SK-N-SH (cell line): ENCODE results near the gene PRKACB. TPM values are rescaled to one million over a fixed set of nuclear protein-coding genes. Genes with fewer than 3 reads are reported as not detected.

Source experiments
- CTCF ChIA-PET: fragments of 300-600, 350-600 bp; formaldehyde crosslinking; extraction: SDS; loops from one replicate; lab custom pipeline; 2021; lab: Yijun Ruan, JAX
- POLR2A ChIA-PET: fragments of 350-600 bp; sonication (Branson Sonifier 250); formaldehyde crosslinking; extraction: SDS; loops from one replicate; lab custom pipeline; 2020; ENCODE audit warnings: antibody characterized with exemption, inconsistent platforms; lab: Yijun Ruan, JAX
- DNase-seq: peaks from one replicate; pipeline ENCODE4 v3.0.0; 2012
- H2AFZ ChIP-seq: fragments of 200-600 bp; sonication (generic); 2 replicates; pipeline ENCODE4 v1.8.1; 2016; ENCODE audit warnings: antibody characterized with exemption, mild to moderate bottlenecking, low read depth
- H3F3A ChIP-seq: fragments of 200-600 bp; sonication (generic); replicated peaks from 2 replicates; pipeline ENCODE3; 2016; ENCODE audit warnings: antibody characterized with exemption, mild to moderate bottlenecking; ENCODE audit not compliant: insufficient read depth
- H3K27ac ChIP-seq, 2 experiments: fragments of 200-500 bp in 1 of 2; fragments of 200-600 bp in 1 of 2; sonication (Bioruptor generic) in 1 of 2; sonication (generic), shearing (Covaris generic) in 1 of 2; 2 replicates each; pipeline versions ENCODE4 v1.5.1 to v1.6.1; 2014 to 2016; ENCODE audit warnings: low read depth in 2 of 2, inconsistent platforms in 1 of 2, low read length in 1 of 2, mild to moderate bottlenecking in 1 of 2, mixed read lengths in 1 of 2
- H3K27me3 ChIP-seq: fragments of 200-600 bp; sonication (generic), shearing (Covaris generic); 2 replicates; pipeline ENCODE4 v1.6.1; 2016; ENCODE audit warnings: mixed run types; ENCODE audit not compliant: insufficient read depth
- H3K36me3 ChIP-seq, 2 experiments: fragments of 200-500 bp in 1 of 2; fragments of 200-600 bp in 1 of 2; sonication (Bioruptor generic) in 1 of 2; sonication (generic) in 1 of 2; replicated peaks in 1 of 2; 2 replicates each; pipeline versions ENCODE3 to v1.5.1; 2014 to 2016; ENCODE audit warnings: low read length in 1 of 2, mild to moderate bottlenecking in 1 of 2; ENCODE audit not compliant: insufficient read depth in 2 of 2, control insufficient read depth in 1 of 2
- H3K4me1 ChIP-seq, 2 experiments: fragments of 200-500 bp in 1 of 2; fragments of 200-600 bp in 1 of 2; sonication (Bioruptor generic) in 1 of 2; sonication (generic), shearing (Covaris generic) in 1 of 2; 2 replicates each; pipeline versions ENCODE4 v1.5.1 to v1.6.1; 2014 to 2016; ENCODE audit warnings: low read depth in 1 of 2, low read length in 1 of 2, mixed run types in 1 of 2; ENCODE audit not compliant: insufficient read depth in 2 of 2, control insufficient read depth in 1 of 2
- H3K4me2 ChIP-seq: fragments of 200-600 bp; sonication (generic), shearing (Covaris generic); 2 replicates; pipeline ENCODE4 v1.6.1; 2017; ENCODE audit warnings: mixed run types
- H3K4me3 ChIP-seq, 2 experiments: fragments of 200-500 bp in 1 of 2; fragments of 200-600 bp in 1 of 2; sonication (Bioruptor generic) in 1 of 2; sonication (generic), shearing (Covaris generic) in 1 of 2; 2 replicates each; pipeline versions ENCODE4 v1.5.1 to v1.8.1; 2014 to 2016; ENCODE audit warnings: low read depth in 2 of 2, inconsistent platforms in 1 of 2, low read length in 1 of 2, mild to moderate bottlenecking in 1 of 2, mixed read lengths in 1 of 2, moderate library complexity in 1 of 2
- H3K79me2 ChIP-seq: fragments of 200-600 bp; sonication (generic); 2 replicates; pipeline ENCODE4 v1.8.1; 2017; ENCODE audit warnings: mild to moderate bottlenecking; ENCODE audit not compliant: insufficient read depth
- H3K9ac ChIP-seq: fragments of 200-600 bp; sonication (generic); 2 replicates; pipeline ENCODE4 v1.6.1; 2017; ENCODE audit warnings: mixed run types
- H3K9me2 ChIP-seq: fragments of 200-600 bp; sonication (generic); 2 replicates; pipeline ENCODE4 v1.6.1; 2017; ENCODE audit warnings: mixed run types
- H3K9me3 ChIP-seq: fragments of 200-600 bp; sonication (generic); 2 replicates; pipeline ENCODE4 v1.6.1; 2017; ENCODE audit warnings: mixed run types, mild to moderate bottlenecking, moderate library complexity
- H4K20me1 ChIP-seq: fragments of 200-600 bp; sonication (generic); 2 replicates; pipeline ENCODE4 v1.6.1; 2017; ENCODE audit warnings: mild to moderate bottlenecking, mixed run types; ENCODE audit not compliant: insufficient read depth
- ELF1 ChIP-seq: IDR thresholded peaks from 2 replicates; pipeline ENCODE4 v1.4.0; 2012
- EP300 ChIP-seq, 2 experiments: IDR thresholded peaks; 2 replicates each; pipeline versions ENCODE4 v1.4.0 to v1.6.1; 2012; ENCODE audit warnings: borderline replicate concordance in 1 of 2, low read depth in 1 of 2, low read length in 1 of 2
- FOXJ3 ChIP-seq: sonication (generic); formaldehyde crosslinking; IDR thresholded peaks from 2 replicates; pipeline ENCODE4 v1.5.1; 2020; ENCODE audit warnings: mild to moderate bottlenecking, missing genetic modification reagents
- FOXM1 ChIP-seq: IDR thresholded peaks from 2 replicates; pipeline ENCODE4 v1.4.0; 2012; ENCODE audit warnings: low read depth, mild to moderate bottlenecking
- IRF3 ChIP-seq: fragments of 150-350 bp; IDR thresholded peaks from 2 replicates; pipeline ENCODE4 v1.6.1; 2016; ENCODE audit warnings: mild to moderate bottlenecking, low read depth, low read length
- JUND ChIP-seq: IDR thresholded peaks from 2 replicates; pipeline ENCODE4 v1.4.0; 2012
- MXI1 ChIP-seq: IDR thresholded peaks from 2 replicates; pipeline ENCODE4 v1.6.1; 2012; ENCODE audit warnings: mild to moderate bottlenecking, low read depth, low read length, improper control_type of control experiment
- POLR2AphosphoS5 ChIP-seq: IDR thresholded peaks from 2 replicates; pipeline ENCODE4 v1.6.1; 2012; ENCODE audit warnings: low read depth, low read length
- RCOR1 ChIP-seq: fragments of 150-350 bp; IDR thresholded peaks from 2 replicates; pipeline ENCODE4 v1.6.1; 2017; ENCODE audit warnings: antibody characterized with exemption, low read length
- REST ChIP-seq: IDR thresholded peaks from 2 replicates; pipeline ENCODE4 v1.6.1; 2012; ENCODE audit warnings: mild to moderate bottlenecking, low read depth, low read length, moderate library complexity
- RFX5 ChIP-seq: IDR thresholded peaks from 2 replicates; pipeline ENCODE4 v1.6.1; 2012; ENCODE audit warnings: mild to moderate bottlenecking, improper control_type of control experiment, low read length
- SMC3 ChIP-seq: IDR thresholded peaks from 2 replicates; pipeline ENCODE4 v1.6.1; 2012; ENCODE audit warnings: low read depth, low read length, improper control_type of control experiment
- TCF12 ChIP-seq: IDR thresholded peaks from 2 replicates; pipeline ENCODE4 v1.4.0; 2012
- TEAD4 ChIP-seq: IDR thresholded peaks from 2 replicates; pipeline ENCODE4 v1.4.0; 2012; ENCODE audit warnings: mild to moderate bottlenecking, borderline replicate concordance; ENCODE audit not compliant: insufficient read depth
- USF2 ChIP-seq: fragments of 150-350 bp; IDR thresholded peaks from 2 replicates; pipeline ENCODE4 v1.6.1; 2017; ENCODE audit warnings: antibody characterized with exemption, low read length, low read depth, borderline replicate concordance
- WGBS: methylation state at CpG from one replicate; pipeline ENCODE4 v1.1.6; 2017; ENCODE audit warnings: low lambda C conversion rate; 5-methylcytosine and 5-hydroxymethylcytosine counted together
- polyA plus RNA-seq, 3 experiments: library from polyadenylated mRNA; depleted of rRNA; stranded (reverse); fragments of >200 nt; gene quantifications; 2 replicates each; pipeline ENCODE4 v1.2.3, GENCODE V29; 2012

Gene PRKACB
- polyA plus RNA-seq, 1 of the 3 experiments (the other 2 are of a cell fraction), result 7.5 TPM

- Histone ChIP-seq H3K27me3 (no peaks in the 10 kb centered on the region), H3F3A (peaks cover 5% of the 10 kb centered on the region), H3K9ac (no peak overlapping the region), H3K9me2 (peaks cover 3% of the 10 kb centered on the region; the same call in 1 of the 2 replicates), H3K36me3 (peaks cover 36 to 44% of the 10 kb centered on the region in 2 experiments), H3K79me2 (no peaks in the 10 kb centered on the region), H3K9me3 (no peaks in the 10 kb centered on the region), H3K27ac (no peak overlapping the region), H3K4me1 (no peaks in the 10 kb centered on the region), H4K20me1 (no peaks in the 10 kb centered on the region), H3K4me3 (no peak overlapping the region), H2AFZ (no peak overlapping the region), H3K4me2 (no peak overlapping the region)
- no peak for TF ChIP-seq RFX5
- TF ChIP-seq ELF1, result no peak
- TF ChIP-seq REST, result no peak
- TF ChIP-seq FOXJ3, result no peak
- no peak for TF ChIP-seq EP300 (IDR thresholded peaks at IDR 0.05; ENCODE audit: borderline replicate concordance in 1 of 2, low read depth in 1 of 2, low read length in 1 of 2)
- TF ChIP-seq SMC3, result no peak
- TF ChIP-seq MXI1, result no peak
- TF ChIP-seq RCOR1, result no peak
- no peak for TF ChIP-seq USF2
- TF ChIP-seq TCF12, result no peak
- ChIA-PET POLR2A (no interaction called here), CTCF (no interaction called here)
- 92% methylated on average over 6 of the region's 6 CpGs for WGBS
- no peak for DNase-seq
Measured at GRCh38 chr1:84198832-84199231, 54.8 kb downstream of the PRKACB start.

GRCh38 chr1:84199257-84199656 lies 55.2 kb downstream of the PRKACB start:
- CTCF ChIA-PET, result no interaction called here
- Histone ChIP-seq H3K27me3 (no peaks in the 10 kb centered on the region), H3K4me1 (no peaks in the 10 kb centered on the region), H4K20me1 (no peaks in the 10 kb centered on the region), H3K79me2 (no peaks in the 10 kb centered on the region), H3F3A (peaks cover 5% of the 10 kb centered on the region), H3K9ac (no peak overlapping the region), H3K36me3 (peaks cover 35 to 45% of the 10 kb centered on the region in 2 experiments), H3K4me2 (no peak overlapping the region), H3K27ac (no peak overlapping the region), H3K9me2 (peaks cover 3% of the 10 kb centered on the region; the same call in 1 of the 2 replicates), H3K4me3 (no peak overlapping the region), H3K9me3 (no peaks in the 10 kb centered on the region), H2AFZ (no peak overlapping the region)
- POLR2A ChIA-PET, result no interaction called here
- WGBS, result 100% methylated on average over 1 of the region's 1 CpG
- TF ChIP-seq REST (no peak), USF2 (no peak), TEAD4 (no peak), TCF12 (no peak), JUND (no peak), FOXM1 (no peak), RCOR1 (no peak), MXI1 (no peak), POLR2AphosphoS5 (no peak), IRF3 (no peak)
- no peak for DNase-seq
